HFF-Myc (cell line): ENCODE measurements around the gene ARMH1.

ENCODE experiments used
- DNase-seq: peaks from one replicate; pipeline ENCODE4 v3.0.0-alpha.2; 2011; ENCODE audit warnings: low read depth; ENCODE audit errors: extremely low read depth
- H3K4me3 ChIP-seq: replicated peaks from 2 replicates; pipeline ENCODE4 v1.5.1; 2011; ENCODE audit warnings: low read depth, mild to moderate bottlenecking, control low read depth, low read length
- CTCF ChIP-seq: IDR thresholded peaks from 2 replicates; pipeline ENCODE4 v1.5.1; 2012; ENCODE audit warnings: mild to moderate bottlenecking, low read depth, low read length, control low read depth; ENCODE audit errors: missing control alignments

The ARMH1 gene

GRCh38 chr1:44651069-44651468 is 23.4 kb upstream of the ARMH1 start:
- no peak overlapping the region for H3K4me3 ChIP-seq
- no peak for DNase-seq

GRCh38 chr1:44652445-44653106 is 21.9 kb upstream of the ARMH1 start:
- no peak for DNase-seq
- H3K4me3 ChIP-seq, result no peak overlapping the region
- TF ChIP-seq CTCF, result peak; percentile 96

More at GRCh38 chr1:44651069-44651468, 23.4 kb upstream of the ARMH1 start:
- TF ChIP-seq CTCF, result no peak

GRCh38 chr1:44653107-44653964 is 21.2 kb upstream of the ARMH1 start:
- TF ChIP-seq CTCF, result no peak
- no peak overlapping the region for H3K4me3 ChIP-seq
- no peak for DNase-seq

GRCh38 chr1:44654621-44655187 is 19.8 kb upstream of the ARMH1 start:
- no peak overlapping the region for H3K4me3 ChIP-seq
- TF ChIP-seq CTCF, result no peak
- no peak for DNase-seq

- TF ChIP-seq CTCF, result peak; percentile 93
- H3K4me3 ChIP-seq, result no peak overlapping the region
- DNase-seq, result no peak
Measured at GRCh38 chr1:44655609-44656008, 18.9 kb upstream of the ARMH1 start.

GRCh38 chr1:44659566-44659965 is 14.9 kb upstream of the ARMH1 start:
- no peak for TF ChIP-seq CTCF
- no peak for DNase-seq
- H3K4me3 ChIP-seq, result no peak overlapping the region
